ENCODE data around the gene DAND5.

DAND5 gene

DNA sequence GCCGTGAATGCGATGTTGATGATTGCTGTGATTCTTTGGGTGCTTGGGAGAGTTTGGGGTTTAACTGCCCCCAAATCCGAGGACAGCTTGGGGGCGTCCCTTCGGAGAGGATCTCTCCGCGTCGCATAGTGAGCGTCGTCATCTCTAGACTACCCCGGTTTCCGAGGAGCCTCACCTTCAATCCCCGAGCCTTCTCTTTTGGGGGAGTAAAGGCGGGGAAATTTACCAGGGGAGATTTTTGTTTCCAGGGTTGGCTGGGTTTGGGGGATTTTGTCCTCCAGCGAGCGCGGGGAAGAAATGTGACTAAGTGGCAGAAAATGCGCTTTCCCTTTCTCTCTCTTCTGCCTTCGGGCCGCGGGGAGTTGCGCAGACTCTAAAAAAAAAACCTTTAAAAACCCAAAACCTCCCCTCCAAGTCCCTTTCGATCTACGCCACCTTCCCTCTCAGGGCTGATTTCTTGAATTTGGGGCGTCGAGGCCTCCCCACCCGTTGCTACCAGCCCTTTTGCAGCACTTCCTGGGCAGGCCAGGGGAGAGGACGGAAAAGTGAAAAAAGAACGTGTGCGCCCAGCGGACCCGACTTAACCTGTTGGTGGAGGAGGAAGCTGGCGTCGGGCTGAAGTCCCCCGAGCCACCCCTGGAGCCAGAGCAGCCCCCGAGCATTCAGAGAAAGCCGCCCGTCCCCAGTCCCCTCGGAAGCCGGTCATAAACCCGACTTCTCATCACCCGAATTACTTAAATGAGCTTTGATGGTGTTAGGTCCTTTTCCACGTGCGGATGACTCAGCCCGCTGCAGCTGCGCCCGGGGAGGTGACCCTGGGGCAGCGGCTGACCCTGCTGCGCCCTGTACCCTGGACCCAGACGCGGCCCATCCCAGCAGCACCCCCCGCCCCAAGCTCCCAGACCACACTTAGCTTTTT, 43.6 kb downstream of the DAND5 start:
- peak; percentile 67 for DNase-seq (ENCODE audit: low read depth)
- H3K4me3 ChIP-seq (replicated peaks; ENCODE audit: low read depth, low read length) = peak overlapping the region; percentile 47
- TF ChIP-seq, protein P1, sequence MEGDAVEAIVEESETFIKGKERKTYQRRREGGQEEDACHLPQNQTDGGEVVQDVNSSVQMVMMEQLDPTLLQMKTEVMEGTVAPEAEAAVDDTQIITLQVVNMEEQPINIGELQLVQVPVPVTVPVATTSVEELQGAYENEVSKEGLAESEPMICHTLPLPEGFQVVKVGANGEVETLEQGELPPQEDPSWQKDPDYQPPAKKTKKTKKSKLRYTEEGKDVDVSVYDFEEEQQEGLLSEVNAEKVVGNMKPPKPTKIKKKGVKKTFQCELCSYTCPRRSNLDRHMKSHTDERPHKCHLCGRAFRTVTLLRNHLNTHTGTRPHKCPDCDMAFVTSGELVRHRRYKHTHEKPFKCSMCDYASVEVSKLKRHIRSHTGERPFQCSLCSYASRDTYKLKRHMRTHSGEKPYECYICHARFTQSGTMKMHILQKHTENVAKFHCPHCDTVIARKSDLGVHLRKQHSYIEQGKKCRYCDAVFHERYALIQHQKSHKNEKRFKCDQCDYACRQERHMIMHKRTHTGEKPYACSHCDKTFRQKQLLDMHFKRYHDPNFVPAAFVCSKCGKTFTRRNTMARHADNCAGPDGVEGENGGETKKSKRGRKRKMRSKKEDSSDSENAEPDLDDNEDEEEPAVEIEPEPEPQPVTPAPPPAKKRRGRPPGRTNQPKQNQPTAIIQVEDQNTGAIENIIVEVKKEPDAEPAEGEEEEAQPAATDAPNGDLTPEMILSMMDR (IDR thresholded peaks at IDR 0.05; ENCODE audit: low read length, missing control alignments) = no peak

DNA sequence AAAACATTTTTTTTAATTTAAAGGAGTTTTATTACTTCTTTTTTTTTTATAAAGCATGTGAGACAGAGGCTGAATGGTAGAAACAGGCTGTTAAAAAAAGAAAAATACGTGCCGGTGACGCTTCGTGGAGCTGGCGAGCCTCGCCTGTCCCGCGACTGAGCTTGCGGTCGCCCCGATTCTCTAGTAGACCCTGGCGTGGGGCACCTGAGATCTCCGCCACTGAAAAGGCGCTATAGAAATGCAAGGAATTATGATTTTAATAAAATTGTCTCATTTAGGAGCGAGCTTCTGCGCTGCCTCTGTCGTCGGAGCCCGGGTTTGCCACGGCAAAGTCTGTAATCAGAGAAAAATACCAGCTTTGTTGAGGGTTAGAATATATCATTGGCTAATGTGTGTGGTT, 44.3 kb downstream of the DAND5 start:
- TF ChIP-seq, protein P1 (IDR thresholded peaks at IDR 0.05; ENCODE audit: low read length, missing control alignments) = no peak
- peak overlapping the region; percentile 47 for H3K4me3 ChIP-seq (replicated peaks; ENCODE audit: low read depth, low read length)

DNA sequence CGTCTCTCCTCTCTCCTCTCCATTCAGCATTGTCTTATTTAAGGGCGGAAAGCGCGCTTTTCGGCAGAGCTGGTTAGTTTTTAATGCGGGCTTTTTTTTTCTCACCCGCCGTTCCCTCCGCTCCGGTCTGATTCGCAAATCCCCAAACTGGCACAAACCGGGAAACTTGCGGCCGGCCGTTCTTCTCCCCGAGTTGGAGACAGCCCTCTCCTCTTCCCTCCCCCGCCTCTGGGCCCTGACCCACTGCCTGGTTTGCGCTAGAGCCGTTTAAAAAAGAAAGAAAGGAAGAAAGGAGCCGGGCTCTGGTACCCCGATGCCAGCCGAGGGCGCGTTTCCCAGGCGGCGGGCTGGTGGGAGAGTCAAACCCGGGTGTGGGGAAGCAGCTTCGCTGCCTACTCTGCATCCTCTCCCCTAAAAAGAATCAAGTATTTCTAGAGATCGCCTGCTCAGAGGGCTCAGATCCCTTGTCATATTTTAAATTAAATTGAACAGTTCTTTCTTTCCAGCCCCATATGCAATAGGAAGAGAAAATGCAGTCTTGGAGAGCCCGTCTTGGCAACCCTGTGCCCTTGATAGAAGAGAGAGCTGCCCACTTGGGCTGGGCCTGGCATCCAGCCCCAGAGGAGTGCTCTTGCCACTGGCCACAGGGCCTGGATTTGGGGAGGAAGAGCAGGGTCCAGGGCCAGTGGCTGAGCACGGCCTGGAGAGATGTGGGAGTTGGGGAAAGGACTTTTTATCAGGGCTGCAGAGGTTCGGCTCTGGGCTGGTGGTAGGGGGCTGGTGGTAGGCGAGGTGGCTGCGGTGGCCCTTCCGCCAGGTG, 44.9 kb downstream of the DAND5 start:
- TF ChIP-seq, protein P1 (IDR thresholded peaks at IDR 0.05; ENCODE audit: low read length, missing control alignments) = no peak
- peak; percentile 49 for DNase-seq (ENCODE audit: low read depth)
- peak overlapping the region; percentile 47 for H3K4me3 ChIP-seq (replicated peaks; ENCODE audit: low read depth, low read length)

More for the DNA sequence above, 44.3 kb downstream of the DAND5 start:
- no peak for DNase-seq (ENCODE audit: low read depth)

DNA sequence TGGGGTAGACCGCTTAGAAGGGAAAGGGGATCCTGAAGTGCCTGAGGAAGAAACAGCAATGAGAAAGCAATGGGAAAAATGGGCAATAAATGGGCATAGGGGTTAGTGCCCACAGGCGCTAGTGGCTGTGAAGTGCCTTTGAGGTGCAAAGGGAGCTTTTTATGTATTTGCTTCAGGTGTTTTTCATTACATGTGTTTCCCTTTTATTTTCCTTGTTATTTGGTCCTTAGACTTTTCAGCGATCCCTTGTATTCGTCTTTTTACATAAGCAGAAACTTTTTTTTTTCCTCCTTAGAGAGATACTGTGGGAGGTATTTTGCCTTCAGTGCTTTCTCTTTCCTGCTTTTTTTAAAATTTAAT, 45.5 kb downstream of the DAND5 start:
- H3K4me3 ChIP-seq (replicated peaks; ENCODE audit: low read depth, low read length) = no peak overlapping the region

DNA sequence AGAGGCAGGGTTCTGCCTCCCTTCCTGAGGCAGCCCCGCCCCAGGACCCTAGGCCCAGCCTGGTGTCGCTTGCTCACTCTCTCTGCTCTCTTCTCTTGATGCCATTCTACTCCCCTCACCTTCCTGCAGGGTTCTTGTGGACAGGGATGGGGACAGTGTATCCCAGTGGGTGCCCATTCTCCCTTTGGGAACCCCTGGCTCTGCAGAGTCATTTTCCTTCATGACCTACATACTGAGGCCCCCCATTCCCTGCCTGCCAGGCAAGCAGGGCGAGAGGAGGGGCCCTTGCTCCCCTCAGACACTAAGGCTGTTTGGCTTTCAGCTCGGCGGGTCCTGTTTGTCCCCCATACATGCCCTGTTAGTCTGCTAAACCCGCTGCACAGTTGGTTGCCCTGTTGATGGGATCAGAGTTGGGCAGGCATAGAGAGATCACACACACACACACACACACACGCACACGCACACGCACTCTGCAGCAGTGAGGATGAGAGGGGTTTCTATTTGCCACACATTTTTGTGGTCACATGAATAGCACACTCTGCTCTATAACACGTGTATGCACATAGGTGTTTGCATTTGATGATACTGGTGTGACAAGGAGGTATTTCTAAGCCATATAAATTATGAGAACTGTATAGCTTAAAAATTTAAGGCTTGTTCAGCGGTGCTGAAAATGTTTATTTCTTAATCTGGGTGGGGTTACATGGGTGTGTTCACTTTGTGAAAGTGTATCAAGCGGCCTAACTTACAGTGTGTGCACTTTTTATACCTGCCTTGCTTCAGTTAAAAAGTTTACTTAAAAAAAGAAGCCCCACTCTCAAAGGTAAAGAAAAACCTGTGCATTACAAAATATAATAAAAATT, 46.2 kb downstream of the DAND5 start:
- TF ChIP-seq, protein P1 (IDR thresholded peaks at IDR 0.05; ENCODE audit: low read length, missing control alignments) = no peak
- peak; percentile 40 for DNase-seq (ENCODE audit: low read depth)
- H3K4me3 ChIP-seq (replicated peaks; ENCODE audit: low read depth, low read length) = no peak overlapping the region

More for the DNA sequence above, 45.5 kb downstream of the DAND5 start:
- TF ChIP-seq, protein P1 (IDR thresholded peaks at IDR 0.05; ENCODE audit: low read length, missing control alignments) = no peak
- DNase-seq (ENCODE audit: low read depth) = no peak

DNA sequence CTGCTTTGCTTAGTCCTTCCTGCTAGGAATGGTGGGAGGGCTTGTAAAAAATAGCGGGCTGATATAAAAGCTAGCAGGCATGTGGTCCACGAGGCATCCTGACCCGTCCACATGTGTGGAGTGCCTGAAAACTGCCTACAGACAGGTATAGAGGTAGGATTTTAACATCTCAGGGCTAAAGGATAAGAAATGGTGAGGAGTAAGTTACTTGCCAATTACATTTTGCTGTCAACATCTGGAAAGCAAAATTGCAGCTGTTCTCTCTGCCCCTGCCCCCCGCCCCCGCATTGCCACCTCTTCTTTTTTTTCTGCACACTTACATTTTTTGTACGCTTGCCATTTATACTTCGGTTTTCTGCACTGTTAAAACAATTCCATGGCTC, 46.9 kb downstream of the DAND5 start:
- H3K4me3 ChIP-seq (replicated peaks; ENCODE audit: low read depth, low read length) = no peak overlapping the region
- TF ChIP-seq, protein P1 (IDR thresholded peaks at IDR 0.05; ENCODE audit: low read length, missing control alignments) = no peak
- no peak for DNase-seq (ENCODE audit: low read depth)

Data from fibroblast of pulmonary artery (primary cell).